ENCODE data around the gene WASF2. TPM values are rescaled to one million over a fixed set of nuclear protein-coding genes. Genes with fewer than 3 reads are reported as not detected.

The WASF2 gene
- total and polyA plus RNA-seq, 2 of the 8 experiments (the other 6 are each of a cell fraction or from before 2014, with no cell fraction given): 32.1 to 86.6 TPM

GRCh38 chr1:27509127-27510080, 19.4 kb upstream of the WASF2 start:
- H3K4me2 ChIP-seq (ENCODE audit: insufficient read depth in 1 of 2, low read depth in 2 of 2, low read length in 2 of 2): no peak overlapping the region
- no peaks in the 10 kb centered on the region for H4K20me1 ChIP-seq (replicated peaks in 1 of 2; ENCODE audit: control insufficient read depth in 1 of 2, insufficient read depth in 2 of 2, low read length in 2 of 2)
- no peaks in the 10 kb centered on the region for H3K23me2 ChIP-seq (ENCODE audit: low read depth, low read length)
- H3K56ac ChIP-seq (replicated peaks; ENCODE audit: insufficient read length, low read depth, low read length): no peak overlapping the region
- H3K36me3 ChIP-seq (ENCODE audit: control insufficient read depth in 2 of 4, insufficient read depth in 4 of 4, low read length in 3 of 4): no peaks in the 10 kb centered on the region
- no peak overlapping the region for H3K23ac ChIP-seq (ENCODE audit: insufficient read length)
- H3K4ac ChIP-seq (replicated peaks; ENCODE audit: insufficient read length, low read depth, low read length): peak overlapping the region; percentile 14
- H2BK120ac ChIP-seq (replicated peaks; ENCODE audit: low read depth, low read length): no peak overlapping the region
- H2AFZ ChIP-seq (ENCODE audit: low read length): no peak overlapping the region
- no peaks in the 10 kb centered on the region for H3K79me2 ChIP-seq (ENCODE audit: control insufficient read depth in 1 of 2, insufficient read depth in 2 of 2, low read length in 2 of 2)
- ChIA-PET POLR2A (ENCODE audit: partially characterized antibody) (interaction anchor here (0.7 to 2.3 kb wide), 5 partner anchors 13 to 62 kb away, joined by 3 to 10 read pairs (median 3); no protein-coding TSS in a partner anchor), CTCF (ENCODE audit: partially characterized antibody) (interaction anchor here (1.0 to 7.1 kb wide), 10 partner anchors 14 to 160 kb away, joined by 4 to 48 read pairs (median 5); no protein-coding TSS in a partner anchor)
- no peak overlapping the region for H2BK5ac ChIP-seq (ENCODE audit: low read depth, low read length)
- no peak overlapping the region for H4K5ac ChIP-seq (ENCODE audit: insufficient read length, low read depth, low read length)
- H3K79me1 ChIP-seq (ENCODE audit: low read depth, low read length): no peaks in the 10 kb centered on the region
- H3K18ac ChIP-seq (ENCODE audit: extremely low read depth, low read length): no peak overlapping the region
- H3K14ac ChIP-seq (ENCODE audit: insufficient read length): no peak overlapping the region
- no peak overlapping the region for H3K4me3 ChIP-seq (ENCODE audit: extremely low read depth in 1 of 4, insufficient read depth in 2 of 4, low read depth in 3 of 4, low read length in 4 of 4)
- H3K4me1 ChIP-seq (replicated peaks in 1 of 4; ENCODE audit: control insufficient read depth in 3 of 4, insufficient read depth in 4 of 4, low read length in 3 of 4): peaks cover 0 to 10% (median 6%) of the 10 kb centered on the region in 4 experiments; a peak in 5 of 7 replicates
- H3K27ac ChIP-seq (ENCODE audit: low read depth, low read length): no peak overlapping the region
- H2BK20ac ChIP-seq (ENCODE audit: low read length): no peak overlapping the region
- H2BK15ac ChIP-seq (ENCODE audit: low read length): peak overlapping the region; percentile 1; the same call in 1 of the 2 replicates
- peak overlapping the region; percentile 31; the same call in 1 of the 2 replicates for H2BK12ac ChIP-seq (ENCODE audit: low read depth, low read length)
- FAIRE-seq: no peak
- H2AK5ac ChIP-seq (ENCODE audit: low read depth, low read length): no peak overlapping the region
- no peaks in the 10 kb centered on the region for H3K27me3 ChIP-seq (replicated peaks in 1 of 4; ENCODE audit: control insufficient read depth in 3 of 4, extremely low read depth in 1 of 4, insufficient read depth in 3 of 4, low read length in 3 of 4)
- peak overlapping the region; percentile 35 for H4K91ac ChIP-seq (replicated peaks; ENCODE audit: insufficient read length, low read length)
- no peak for DNase-seq (ENCODE audit: low read depth in 1 of 2, low spot score in 2 of 2)
- 87% methylated on average over 9 of the region's 9 CpGs; no CpG with 5 or more reads in 1 of the 2 experiments for WGBS, 2 experiments (ENCODE audit: extremely low coverage in 1 of 2, insufficient coverage in 1 of 2, insufficient read length in 1 of 2, insufficient replicate concordance in 2 of 2, low coverage in 1 of 2, low lambda C conversion rate in 2 of 2, missing lambda C conversion rate in 1 of 2)
- H3K9ac ChIP-seq (replicated peaks in 1 of 4; ENCODE audit: extremely low read depth in 1 of 4, low read depth in 3 of 4, low read length in 3 of 4): no peak overlapping the region
- H3K9me3 ChIP-seq (ENCODE audit: insufficient read depth in 2 of 2, low read depth in 1 of 2, low read length in 1 of 2): no peaks in the 10 kb centered on the region
- H4K8ac ChIP-seq (ENCODE audit: extremely low read depth, insufficient read depth, low read length): no peak overlapping the region
- TF ChIP-seq BRCA1 (IDR thresholded peaks at IDR 0.05; ENCODE audit: low read depth, low read length) (no peak), TAF1 (IDR thresholded peaks at IDR 0.05; ENCODE audit: low read depth, low read length) (no peak), SAP30 (IDR thresholded peaks at IDR 0.05; ENCODE audit: insufficient read depth, insufficient replicate concordance, low read length) (no peak), POLR2AphosphoS5 (IDR thresholded peaks at IDR 0.05; ENCODE audit: low read depth, low read length) (no peak), EP300 (IDR thresholded peaks at IDR 0.05; ENCODE audit: borderline replicate concordance in 1 of 2, low read depth in 2 of 2, low read length in 2 of 2) (no peak), SIN3A (conservative IDR thresholded peaks at IDR 0.05 in 1 of 2, IDR thresholded peaks at IDR 0.05 in 1 of 2; ENCODE audit: low read depth in 1 of 2, low read length in 2 of 2) (no peak), SIRT6 (IDR thresholded peaks at IDR 0.05; ENCODE audit: low read length) (no peak), FOSL1 (IDR thresholded peaks at IDR 0.05; ENCODE audit: insufficient read depth, low read depth, low read length) (no peak), RNF2 (IDR thresholded peaks at IDR 0.05; ENCODE audit: borderline replicate concordance, low read depth, low read length, missing control alignments, poor library complexity, severe bottlenecking) (no peak), CHD2 (IDR thresholded peaks at IDR 0.05; ENCODE audit: low read length) (no peak)

All from H1 (cell line).